Prostate gland (tissue), 2 donors: Measurements from ENCODE around the gene CHST3.

ENCODE experiments used
- POLR2A ChIP-seq: fragments of 450-650 bp; IDR thresholded peaks from one replicate; pipeline ENCODE4 v1.6.1; 2016; ENCODE audit warnings: antibody characterized with exemption, mild to moderate bottlenecking
- POLR2AphosphoS5 ChIP-seq: sonication (generic); formaldehyde crosslinking; IDR thresholded peaks from one replicate; pipeline ENCODE4 v1.6.1; 2017; ENCODE audit warnings: antibody characterized with exemption
- TF ChIP-seq, protein P1 (sequence below), 4 experiments: fragments of 200-600 bp in 2 of 4; fragments of 450-650 bp in 2 of 4; sonication (generic) in 2 of 4; IDR thresholded peaks; 1 replicate in 3 of 4; 2 replicates in 1 of 4; pipeline ENCODE4 v1.5.1; 2016 to 2019; ENCODE audit warnings: antibody characterized with exemption in 4 of 4, mild to moderate bottlenecking in 2 of 4, moderate library complexity in 2 of 4

DNA sequence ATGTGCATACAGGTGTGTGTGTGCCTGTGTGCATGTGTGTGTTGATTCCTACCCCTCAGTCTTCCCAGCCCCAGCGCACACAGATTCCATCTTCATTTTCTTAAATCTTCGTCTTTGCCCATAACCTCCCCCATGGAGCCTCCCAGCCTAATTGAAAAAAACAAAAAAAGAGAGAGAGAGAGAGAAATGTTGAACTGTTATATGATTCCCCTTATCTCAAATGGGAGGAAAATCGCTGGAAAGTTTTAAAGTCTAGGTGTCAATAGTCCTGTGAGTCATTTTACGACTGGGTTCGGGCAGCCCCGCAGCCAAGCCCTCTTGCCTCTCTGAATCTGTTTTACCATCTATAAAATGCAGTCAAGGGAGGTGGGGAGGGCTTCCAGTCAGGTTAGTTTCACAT, 63.3 kb downstream of the CHST3 start:
- TF ChIP-seq POLR2AphosphoS5 = no peak
- TF ChIP-seq POLR2A = no peak
- TF ChIP-seq, protein P1, sequence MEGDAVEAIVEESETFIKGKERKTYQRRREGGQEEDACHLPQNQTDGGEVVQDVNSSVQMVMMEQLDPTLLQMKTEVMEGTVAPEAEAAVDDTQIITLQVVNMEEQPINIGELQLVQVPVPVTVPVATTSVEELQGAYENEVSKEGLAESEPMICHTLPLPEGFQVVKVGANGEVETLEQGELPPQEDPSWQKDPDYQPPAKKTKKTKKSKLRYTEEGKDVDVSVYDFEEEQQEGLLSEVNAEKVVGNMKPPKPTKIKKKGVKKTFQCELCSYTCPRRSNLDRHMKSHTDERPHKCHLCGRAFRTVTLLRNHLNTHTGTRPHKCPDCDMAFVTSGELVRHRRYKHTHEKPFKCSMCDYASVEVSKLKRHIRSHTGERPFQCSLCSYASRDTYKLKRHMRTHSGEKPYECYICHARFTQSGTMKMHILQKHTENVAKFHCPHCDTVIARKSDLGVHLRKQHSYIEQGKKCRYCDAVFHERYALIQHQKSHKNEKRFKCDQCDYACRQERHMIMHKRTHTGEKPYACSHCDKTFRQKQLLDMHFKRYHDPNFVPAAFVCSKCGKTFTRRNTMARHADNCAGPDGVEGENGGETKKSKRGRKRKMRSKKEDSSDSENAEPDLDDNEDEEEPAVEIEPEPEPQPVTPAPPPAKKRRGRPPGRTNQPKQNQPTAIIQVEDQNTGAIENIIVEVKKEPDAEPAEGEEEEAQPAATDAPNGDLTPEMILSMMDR (IDR thresholded peaks at IDR 0.05) = no peak
